ENCODE results near the gene FUT1. TPM values are rescaled to one million over a fixed set of nuclear protein-coding genes. Genes with fewer than 3 reads are reported as not detected.

The FUT1 gene
- total and polyA plus RNA-seq, 9 of the 15 experiments (the other 6 are each of a cell fraction or from before 2014, with no cell fraction given): 2.3 to 18.5 (median 8.8) TPM

DNA sequence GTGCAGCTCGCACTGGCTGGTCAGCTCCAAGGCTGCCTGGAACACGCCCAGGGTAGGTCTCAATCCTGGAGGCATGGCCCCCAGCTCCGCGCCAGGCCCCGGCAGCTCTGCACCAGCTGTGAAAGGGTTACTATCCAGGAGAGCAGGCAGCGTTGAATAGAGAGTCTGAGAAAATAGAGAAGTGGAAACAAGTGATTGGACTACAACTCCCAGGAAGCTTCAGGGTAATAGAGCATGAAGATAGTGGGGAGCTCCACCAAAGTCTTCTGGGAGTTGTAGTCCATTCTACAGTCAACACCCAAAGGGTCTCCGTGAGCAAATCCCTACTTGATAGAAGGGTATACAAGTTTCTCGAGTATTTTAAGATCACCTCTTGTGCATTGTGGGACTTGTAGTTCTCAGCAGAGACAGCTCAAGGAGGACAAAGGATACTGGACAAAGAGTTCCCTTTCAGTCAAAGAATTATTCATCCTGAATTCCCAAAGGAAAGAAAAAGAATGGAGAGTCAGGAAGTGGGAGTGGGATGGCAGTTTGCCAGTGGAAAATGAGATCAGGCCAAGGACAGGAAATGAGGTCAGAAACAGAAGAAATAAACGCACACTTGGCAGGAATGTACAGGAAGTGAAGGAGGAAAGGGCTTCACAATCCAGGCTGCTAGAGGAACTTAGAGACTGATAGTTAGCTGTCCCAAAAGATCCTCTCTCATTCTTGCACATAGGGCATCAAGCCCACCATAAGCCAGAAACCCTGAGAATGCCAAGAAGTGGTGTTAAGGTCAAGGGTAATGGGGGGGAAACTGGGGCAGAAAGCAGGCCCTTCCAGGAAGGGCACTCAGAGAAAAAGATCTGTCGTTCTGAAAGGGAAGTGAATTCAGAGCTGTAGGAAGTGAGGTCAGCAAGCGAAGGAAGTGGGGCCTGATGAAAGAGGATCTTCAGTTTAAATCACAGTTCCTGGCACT, 27.4 kb downstream of the FUT1 start (continued):
- TF ChIP-seq ZKSCAN8 (CRISPR knock-in tag; IDR thresholded peaks at IDR 0.05): peak; percentile 74; the same call in 1 of the 2 replicates
- TF ChIP-seq STAT5B (CRISPR knock-in tag; IDR thresholded peaks at IDR 0.05): no peak
- TF ChIP-seq ETV6 (IDR thresholded peaks at IDR 0.05; ENCODE audit: borderline replicate concordance in 1 of 2, low read depth in 2 of 2, low read length in 1 of 2): peak; percentile 74 to 88; a peak in 3 of 4 replicates
- TF ChIP-seq ETV6 (CRISPR knock-in tag; IDR thresholded peaks at IDR 0.05; ENCODE audit: borderline replicate concordance): no peak
- no peak for TF ChIP-seq TBL1XR1 (IDR thresholded peaks at IDR 0.05; ENCODE audit: low read length in 2 of 2)
- TF ChIP-seq, protein P1, sequence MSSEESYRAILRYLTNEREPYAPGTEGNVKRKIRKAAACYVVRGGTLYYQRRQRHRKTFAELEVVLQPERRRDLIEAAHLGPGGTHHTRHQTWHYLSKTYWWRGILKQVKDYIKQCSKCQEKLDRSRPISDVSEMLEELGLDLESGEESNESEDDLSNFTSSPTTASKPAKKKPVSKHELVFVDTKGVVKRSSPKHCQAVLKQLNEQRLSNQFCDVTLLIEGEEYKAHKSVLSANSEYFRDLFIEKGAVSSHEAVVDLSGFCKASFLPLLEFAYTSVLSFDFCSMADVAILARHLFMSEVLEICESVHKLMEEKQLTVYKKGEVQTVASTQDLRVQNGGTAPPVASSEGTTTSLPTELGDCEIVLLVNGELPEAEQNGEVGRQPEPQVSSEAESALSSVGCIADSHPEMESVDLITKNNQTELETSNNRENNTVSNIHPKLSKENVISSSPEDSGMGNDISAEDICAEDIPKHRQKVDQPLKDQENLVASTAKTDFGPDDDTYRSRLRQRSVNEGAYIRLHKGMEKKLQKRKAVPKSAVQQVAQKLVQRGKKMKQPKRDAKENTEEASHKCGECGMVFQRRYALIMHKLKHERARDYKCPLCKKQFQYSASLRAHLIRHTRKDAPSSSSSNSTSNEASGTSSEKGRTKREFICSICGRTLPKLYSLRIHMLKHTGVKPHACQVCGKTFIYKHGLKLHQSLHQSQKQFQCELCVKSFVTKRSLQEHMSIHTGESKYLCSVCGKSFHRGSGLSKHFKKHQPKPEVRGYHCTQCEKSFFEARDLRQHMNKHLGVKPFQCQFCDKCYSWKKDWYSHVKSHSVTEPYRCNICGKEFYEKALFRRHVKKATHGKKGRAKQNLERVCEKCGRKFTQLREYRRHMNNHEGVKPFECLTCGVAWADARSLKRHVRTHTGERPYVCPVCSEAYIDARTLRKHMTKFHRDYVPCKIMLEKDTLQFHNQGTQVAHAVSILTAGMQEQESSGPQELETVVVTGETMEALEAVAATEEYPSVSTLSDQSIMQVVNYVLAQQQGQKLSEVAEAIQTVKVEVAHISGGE (CRISPR knock-in tag; IDR thresholded peaks at IDR 0.05): peak in 1 of 3 experiments; percentile 60; a peak in 1 of 6 replicates
- TF ChIP-seq ARNT (IDR thresholded peaks at IDR 0.05): 0 out of 4 replicates have a peak, but pooled peaks of 1 of the 2 experiments have one; percentile 13
- TF ChIP-seq MXI1 (IDR thresholded peaks at IDR 0.05; ENCODE audit: low read depth, low read length): no peak
- TF ChIP-seq MTA1 (IDR thresholded peaks at IDR 0.05; ENCODE audit: borderline replicate concordance): no peak
- TF ChIP-seq, protein P2, sequence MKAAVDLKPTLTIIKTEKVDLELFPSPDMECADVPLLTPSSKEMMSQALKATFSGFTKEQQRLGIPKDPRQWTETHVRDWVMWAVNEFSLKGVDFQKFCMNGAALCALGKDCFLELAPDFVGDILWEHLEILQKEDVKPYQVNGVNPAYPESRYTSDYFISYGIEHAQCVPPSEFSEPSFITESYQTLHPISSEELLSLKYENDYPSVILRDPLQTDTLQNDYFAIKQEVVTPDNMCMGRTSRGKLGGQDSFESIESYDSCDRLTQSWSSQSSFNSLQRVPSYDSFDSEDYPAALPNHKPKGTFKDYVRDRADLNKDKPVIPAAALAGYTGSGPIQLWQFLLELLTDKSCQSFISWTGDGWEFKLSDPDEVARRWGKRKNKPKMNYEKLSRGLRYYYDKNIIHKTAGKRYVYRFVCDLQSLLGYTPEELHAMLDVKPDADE (conservative IDR thresholded peaks at IDR 0.05; ENCODE audit: control insufficient read depth, low read depth, low read length): no peak; the same call in 1 of the 2 replicates
- peak; percentile 21; the same call in 1 of the 2 replicates for TF ChIP-seq EHMT2 (IDR thresholded peaks at IDR 0.05)
- peak; percentile 98 for TF ChIP-seq ZNF143 (CRISPR knock-in tag; IDR thresholded peaks at IDR 0.05)
- peak; percentile 95 for TF ChIP-seq SIX5 (IDR thresholded peaks at IDR 0.05; ENCODE audit: borderline replicate concordance in 1 of 2, insufficient read depth in 1 of 2, low read depth in 1 of 2, low read length in 2 of 2)
- TF ChIP-seq ZNF766 (CRISPR knock-in tag; conservative IDR thresholded peaks at IDR 0.05): peak; percentile 78
- TF ChIP-seq, protein P3, sequence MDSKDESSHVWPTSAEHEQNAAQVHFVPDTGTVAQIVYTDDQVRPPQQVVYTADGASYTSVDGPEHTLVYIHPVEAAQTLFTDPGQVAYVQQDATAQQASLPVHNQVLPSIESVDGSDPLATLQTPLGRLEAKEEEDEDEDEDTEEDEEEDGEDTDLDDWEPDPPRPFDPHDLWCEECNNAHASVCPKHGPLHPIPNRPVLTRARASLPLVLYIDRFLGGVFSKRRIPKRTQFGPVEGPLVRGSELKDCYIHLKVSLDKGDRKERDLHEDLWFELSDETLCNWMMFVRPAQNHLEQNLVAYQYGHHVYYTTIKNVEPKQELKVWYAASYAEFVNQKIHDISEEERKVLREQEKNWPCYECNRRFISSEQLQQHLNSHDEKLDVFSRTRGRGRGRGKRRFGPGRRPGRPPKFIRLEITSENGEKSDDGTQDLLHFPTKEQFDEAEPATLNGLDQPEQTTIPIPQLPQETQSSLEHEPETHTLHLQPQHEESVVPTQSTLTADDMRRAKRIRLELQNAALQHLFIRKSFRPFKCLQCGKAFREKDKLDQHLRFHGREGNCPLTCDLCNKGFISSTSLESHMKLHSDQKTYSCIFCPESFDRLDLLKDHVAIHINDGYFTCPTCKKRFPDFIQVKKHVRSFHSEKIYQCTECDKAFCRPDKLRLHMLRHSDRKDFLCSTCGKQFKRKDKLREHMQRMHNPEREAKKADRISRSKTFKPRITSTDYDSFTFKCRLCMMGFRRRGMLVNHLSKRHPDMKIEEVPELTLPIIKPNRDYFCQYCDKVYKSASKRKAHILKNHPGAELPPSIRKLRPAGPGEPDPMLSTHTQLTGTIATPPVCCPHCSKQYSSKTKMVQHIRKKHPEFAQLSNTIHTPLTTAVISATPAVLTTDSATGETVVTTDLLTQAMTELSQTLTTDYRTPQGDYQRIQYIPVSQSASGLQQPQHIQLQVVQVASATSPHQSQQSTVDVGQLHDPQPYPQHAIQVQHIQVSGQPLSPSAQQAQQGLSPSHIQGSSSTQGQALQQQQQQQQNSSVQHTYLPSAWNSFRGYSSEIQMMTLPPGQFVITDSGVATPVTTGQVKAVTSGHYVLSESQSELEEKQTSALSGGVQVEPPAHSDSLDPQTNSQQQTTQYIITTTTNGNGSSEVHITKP (IDR thresholded peaks at IDR 0.05; ENCODE audit: partially characterized antibody): no peak
- TF ChIP-seq FOXJ2 (tag; IDR thresholded peaks at IDR 0.05): peak; percentile 56; the same call in 1 of the 2 replicates
- peak; percentile 73 for TF ChIP-seq BACH1 (tag; IDR thresholded peaks at IDR 0.05)
- TF ChIP-seq ELF4 (CRISPR knock-in tag; IDR thresholded peaks at IDR 0.05): 0 out of 2 replicates have a peak, but pooled peaks have one; percentile 61

Data from K562 (cell line).